GM18909 (cell line): Measurements from ENCODE around the gene TPO.
"Not testable (repeated sequence)": the region's sequence is repeated elsewhere in the genome, so short reads cannot be mapped to it uniquely, and the experiment has no call there.

ENCODE experiments used
- ATAC-seq: cut with Tn5 transposase; IDR thresholded peaks from one replicate; pipeline ENCODE4 v1.9.1; 2021; ENCODE audit warnings: mild to moderate bottlenecking; ENCODE audit not compliant: unreplicated experiment, poor library complexity

The TPO gene

DNA sequence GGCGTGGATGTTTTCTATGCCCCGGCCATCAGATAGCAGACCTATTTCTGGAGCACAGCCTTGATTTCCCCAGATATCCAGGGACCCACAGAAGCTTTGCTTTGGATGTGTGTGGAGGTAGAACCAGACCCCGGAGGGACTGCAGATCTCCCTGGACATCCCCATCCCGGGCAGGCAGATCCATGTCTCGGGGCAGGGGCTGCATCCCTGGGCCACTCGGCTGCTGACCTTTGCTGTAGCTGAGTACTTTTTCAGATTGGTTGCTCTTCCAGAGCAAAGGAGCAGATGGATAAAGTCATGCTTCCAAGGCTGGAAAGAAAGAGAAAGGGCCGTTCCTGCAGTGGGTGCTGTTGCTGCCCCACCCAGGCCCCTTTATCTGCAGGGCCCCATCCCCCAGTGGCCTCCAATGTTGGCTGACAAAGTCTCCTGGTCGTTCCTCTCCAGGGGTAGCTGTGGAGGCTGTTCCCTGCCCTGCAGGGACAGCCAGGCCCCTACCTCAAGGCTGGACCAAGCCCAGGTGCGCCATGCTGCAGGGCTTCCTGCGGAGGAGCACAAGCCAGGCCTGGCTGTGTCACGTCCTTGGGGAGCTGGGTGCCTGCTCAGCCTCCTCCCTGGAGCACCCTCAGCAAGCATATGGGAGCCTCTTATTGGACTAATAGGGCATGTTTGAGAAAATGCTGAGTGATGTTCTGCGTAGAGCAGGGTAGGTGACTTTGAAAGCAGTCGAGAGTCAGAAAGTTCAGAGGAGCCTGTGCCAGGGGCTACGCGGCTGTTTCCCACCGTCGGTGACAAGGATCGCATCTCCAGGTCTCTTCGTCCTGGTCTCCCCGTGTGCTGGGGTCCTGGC, 68.4 kb downstream of the TPO start:
- no peak for ATAC-seq

DNA sequence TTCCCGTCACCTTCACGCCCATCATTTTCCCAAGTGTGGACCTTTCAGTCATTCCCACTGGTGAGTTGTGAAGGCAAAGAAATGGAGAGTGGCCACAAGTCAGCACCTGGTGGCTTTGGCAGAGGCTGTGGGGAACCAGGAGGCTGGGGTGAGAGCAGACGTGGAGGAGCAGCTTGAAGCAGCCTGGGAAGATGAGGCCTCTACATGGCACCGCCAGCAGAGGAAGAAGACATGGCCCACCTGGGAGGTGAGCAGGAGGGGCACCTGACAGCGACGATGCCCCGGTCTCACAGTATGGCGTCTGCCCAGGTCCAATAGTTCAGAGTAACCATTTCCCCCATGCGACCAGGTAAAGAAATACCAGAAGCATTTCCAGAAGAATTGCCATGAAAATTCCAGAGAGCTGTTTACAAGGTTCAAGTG, 69.0 kb downstream of the TPO start:
- no peak for ATAC-seq

DNA sequence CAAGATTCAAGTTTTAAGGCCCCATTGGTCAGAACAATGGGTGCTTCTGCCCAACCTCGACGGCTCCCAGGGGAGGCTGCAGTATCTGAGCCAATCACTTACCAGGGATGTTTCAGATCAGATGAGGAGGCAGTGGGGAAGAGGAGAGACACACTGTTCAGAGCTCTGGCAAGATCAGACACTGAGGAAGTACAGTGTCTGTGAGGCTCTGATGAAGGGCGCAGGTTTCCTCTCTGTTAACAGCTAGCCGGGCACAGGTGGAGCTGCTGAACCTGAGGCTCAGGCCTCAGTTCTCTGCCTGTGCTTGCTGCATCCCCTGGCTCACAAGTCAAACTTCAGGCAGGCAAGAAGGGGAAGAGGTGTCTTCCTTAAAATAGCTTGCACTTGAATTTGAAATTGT, 69.7 kb downstream of the TPO start:
- no peak for ATAC-seq

DNA sequence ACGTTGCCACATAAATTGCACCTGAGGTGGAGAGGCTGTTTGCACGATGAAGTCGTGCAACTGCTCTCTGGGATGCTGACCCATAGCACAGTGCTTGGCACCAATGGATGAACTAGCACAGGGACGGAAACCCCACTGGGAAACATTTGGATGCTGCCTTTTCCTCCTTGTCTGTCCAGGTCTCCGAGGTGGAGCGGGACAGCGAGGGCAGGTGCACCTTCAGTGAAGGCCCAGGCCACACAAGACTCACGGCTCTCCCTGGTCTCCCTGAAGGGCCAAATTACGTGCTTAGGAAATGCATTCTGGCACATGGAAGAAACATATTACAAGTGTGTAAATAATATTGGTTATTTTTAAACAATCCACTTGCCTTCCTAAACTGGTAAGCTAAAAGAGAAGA, 70.3 kb downstream of the TPO start:
- ATAC-seq: no peak

DNA sequence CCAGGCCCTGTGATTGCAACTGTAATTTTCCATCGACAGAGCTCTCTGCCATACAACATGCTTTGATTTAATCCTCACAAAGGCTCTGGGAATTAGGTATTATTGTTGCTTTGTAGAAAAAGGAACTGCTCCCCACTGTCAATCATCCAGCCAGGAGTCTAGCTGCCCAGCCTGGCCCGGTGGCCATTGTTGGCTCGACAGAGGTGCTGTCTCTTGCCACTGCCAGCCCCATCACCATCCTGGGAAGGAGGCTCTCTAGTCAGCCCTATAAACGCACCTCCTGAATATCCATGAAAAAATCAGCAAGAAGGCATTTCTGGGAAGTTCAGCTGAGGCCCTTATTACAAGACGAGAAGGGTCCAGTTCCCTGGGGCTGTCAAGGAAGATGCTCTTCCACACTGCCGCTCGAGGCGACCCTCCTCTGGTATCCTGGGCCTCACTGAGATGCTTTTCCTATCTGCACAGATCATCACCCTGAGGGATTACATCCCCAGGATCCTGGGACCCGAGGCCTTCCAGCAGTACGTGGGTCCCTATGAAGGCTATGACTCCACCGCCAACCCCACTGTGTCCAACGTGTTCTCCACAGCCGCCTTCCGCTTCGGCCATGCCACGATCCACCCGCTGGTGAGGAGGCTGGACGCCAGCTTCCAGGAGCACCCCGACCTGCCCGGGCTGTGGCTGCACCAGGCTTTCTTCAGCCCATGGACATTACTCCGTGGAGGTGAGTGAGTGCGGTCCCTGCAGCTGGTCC, 71.0 kb downstream of the TPO start:
- no peak for ATAC-seq

DNA sequence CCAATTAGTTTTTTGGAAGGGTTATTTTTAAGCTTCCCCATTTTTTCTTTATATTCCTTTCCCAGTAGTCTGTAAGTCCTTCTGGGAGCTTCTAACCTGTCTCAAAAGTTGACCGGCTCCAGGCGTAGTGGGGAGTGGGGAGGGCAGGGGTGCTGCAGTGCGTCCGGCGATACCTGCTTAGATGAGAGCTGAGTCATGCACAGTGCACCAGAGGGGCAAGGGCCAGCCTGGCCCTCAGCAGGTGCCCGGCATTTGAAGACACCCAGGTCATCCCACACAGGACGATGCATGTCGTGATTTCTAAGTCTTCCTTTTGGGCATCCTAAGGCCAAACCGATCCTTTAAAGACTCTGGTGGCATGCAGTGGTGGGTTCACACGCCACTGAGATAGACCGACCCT, 73.4 kb downstream of the TPO start:
- ATAC-seq: no peak

DNA sequence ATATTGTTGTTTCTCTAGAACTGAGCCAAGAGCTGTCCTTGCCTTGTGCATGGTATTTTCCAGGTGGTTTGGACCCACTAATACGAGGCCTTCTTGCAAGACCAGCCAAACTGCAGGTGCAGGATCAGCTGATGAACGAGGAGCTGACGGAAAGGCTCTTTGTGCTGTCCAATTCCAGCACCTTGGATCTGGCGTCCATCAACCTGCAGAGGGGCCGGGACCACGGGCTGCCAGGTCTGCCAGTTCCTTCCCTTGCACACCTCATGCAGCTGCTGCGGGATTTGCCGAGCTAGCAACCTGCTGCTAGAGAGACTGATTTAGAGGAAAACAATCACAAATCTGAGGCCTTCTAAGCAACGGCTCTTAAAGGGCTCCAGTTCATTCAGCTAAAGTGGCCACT, 74.5 kb downstream of the TPO start:
- ATAC-seq: no peak

DNA sequence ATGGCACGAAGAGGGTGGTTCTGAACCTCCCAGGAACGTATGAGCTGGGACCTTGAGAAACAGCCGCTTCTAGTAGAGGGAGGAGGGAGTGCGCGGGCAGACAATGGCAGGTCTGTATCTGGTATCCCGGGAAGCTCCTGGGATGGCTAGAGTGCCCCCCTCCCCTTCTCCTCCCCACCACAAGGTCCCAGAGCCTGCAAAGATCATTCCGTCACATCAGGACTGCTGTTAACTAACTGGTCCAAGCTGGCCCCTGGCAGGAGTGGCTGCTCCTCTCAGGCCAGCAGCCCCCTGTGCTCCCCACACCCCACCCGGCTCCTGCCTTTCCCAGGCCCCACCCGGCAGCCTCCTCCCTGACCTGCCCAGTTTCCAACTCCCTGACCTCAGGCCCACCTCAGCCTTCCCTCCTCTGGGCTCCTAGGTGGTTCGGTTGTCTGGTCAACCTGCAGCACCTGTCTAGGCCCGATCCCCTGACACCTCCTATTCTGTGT, 75.0 kb downstream of the TPO start:
- no peak for ATAC-seq

DNA sequence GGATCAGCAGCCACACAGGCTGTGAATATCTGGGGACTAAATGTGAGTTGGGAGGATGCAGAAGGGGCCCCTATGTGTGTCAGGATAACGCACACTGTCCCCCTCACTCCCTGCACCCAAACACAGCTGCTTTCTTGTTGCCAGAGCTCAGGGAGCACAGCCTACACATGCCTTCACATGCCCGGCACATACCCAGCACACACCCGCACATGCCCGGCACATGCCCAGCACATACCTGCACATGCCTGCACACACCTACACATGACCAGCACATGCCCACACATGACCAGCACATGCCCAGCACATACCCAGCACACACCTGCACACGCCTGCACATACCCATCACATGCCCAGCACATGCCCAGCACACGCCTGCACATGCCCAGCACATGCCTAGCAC, 75.6 kb downstream of the TPO start:
- no peak for ATAC-seq

DNA sequence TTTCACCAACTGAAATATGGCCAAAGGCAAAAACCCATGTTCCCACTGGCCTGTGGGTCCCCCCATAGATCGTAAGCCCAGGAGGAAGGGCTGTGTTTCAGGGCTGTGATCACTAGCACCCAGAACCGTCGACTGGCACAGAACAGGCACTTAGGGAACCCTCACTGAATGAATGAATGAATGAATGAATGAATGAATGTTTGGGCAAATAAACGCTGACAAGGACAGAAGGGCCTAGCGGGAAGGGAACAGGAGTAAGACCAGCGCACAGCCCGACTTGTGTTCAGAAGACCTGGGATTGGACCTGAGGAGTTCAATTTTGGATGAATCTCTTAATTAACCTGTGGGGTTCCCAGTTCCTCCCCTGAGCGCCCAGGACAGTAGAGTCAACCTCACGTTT, 76.2 kb downstream of the TPO start:
- ATAC-seq: no peak

DNA sequence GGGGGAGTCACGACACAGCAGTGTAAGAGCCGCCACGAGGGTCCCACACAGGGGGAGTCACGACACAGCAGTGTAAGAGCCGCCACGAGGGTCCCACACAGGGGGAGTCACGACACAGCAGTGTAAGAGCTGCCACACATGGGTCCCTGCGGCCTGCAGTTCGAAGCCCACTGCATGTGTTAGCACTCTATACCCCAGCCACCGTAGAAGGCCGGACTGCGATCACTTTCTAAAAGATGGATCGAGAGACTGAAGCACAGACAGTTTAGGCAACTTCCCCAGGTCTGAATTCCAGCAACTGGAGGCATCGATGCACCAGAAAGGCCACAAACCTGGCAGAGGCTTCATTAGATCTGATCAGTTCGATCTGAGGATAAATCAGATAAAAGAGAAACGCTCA, 77.1 kb downstream of the TPO start:
- not testable (repeated sequence) for ATAC-seq

DNA sequence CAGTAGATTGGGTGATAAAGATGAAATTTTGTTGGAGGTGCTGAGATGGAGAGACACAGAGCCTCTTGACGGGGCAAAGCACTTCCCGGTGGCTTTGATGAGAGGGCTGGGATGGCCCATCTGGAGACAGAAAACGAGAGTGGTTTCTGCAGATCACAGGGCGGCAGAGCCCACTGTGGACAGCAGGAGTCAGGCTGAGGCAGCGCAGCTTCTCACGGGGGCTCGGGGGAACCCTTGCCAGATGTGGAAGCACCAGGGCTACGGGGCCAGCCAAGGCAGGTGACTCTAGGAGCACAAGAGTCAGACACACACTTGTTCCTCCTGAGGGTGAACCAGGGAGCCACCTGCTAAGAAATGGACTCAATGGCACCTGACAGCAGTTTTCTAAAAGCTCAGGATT, 78.5 kb downstream of the TPO start:
- ATAC-seq: no peak

DNA sequence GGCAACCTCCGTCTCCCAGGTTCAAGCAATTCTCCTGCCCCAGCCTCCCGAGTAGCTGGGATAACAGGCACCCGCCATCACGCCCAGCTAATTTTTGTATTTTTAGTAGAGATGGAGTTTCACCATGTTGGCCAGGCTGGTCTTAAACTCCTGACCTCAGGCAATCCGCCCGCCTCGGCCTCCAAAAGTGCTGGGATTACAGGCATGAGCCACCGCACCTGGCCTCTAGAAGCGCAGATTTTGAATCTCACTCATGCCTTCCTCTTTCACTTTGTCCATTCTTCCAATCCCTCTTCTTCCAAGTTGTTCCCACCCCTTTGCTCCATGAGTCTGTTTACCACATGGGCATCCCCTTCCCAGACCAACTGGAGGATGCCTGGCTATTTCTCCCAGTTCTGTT, 79.0 kb downstream of the TPO start:
- not testable (repeated sequence) for ATAC-seq

DNA sequence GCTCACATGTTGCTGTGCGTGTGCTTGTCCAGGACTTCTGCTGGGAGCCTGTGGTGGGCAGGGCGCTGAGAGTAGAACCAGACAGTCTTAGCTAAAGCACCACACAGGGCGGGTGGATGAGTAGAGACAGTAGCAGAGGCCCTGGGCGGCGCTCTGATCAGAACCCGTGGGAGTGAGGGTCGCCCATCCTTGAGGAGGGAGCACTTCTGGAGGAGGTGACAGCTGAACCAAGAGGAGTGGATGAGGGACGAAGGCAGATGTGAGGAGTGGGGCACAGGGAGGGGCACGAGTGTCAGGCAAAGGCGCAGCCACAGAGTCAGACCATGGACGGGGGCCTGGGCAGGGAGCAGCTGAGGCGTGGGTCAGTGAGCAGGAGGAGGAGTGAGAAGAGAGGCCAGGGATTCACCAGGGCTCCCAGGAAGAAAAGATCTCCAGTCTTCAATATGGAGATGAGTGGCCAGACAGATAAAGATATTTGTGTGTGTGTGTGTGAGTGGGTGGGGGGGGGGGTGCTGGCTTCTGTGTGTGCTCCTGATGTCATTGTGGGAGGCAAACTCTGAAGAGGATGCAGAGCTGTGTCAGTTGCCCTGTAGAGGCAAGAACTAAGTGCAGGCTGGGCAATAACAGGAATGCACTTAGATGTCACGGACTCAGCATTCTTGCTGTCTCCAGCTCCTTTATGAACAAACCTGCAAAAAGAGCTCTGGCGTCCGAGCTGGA, 79.6 kb downstream of the TPO start:
- no peak for ATAC-seq

DNA sequence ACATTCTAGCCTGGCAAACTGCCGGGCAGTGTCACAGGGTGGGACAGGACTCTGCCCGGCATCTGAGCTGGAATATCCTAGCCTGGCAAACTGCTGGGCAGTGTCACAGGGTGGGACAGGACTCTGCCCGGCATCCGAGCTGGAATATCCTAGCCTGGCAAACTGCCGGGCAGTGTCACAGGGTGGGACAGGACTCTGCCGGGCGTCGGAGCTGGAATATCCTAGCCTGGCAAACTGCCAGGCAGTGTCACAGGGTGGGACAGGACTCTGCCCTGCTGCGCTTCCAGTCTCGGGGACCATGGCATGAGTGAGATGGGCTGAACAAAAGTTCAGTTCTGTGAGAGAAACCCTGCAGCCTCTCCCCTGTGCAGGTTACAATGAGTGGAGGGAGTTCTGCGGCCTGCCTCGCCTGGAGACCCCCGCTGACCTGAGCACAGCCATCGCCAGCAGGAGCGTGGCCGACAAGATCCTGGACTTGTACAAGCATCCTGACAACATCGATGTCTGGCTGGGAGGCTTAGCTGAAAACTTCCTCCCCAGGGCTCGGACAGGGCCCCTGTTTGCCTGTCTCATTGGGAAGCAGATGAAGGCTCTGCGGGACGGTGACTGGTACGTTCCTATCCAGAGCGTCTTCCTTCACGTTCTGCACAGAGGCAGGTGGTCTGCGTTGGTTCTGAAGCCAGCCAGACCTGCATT, 80.3 kb downstream of the TPO start:
- ATAC-seq: no peak

DNA sequence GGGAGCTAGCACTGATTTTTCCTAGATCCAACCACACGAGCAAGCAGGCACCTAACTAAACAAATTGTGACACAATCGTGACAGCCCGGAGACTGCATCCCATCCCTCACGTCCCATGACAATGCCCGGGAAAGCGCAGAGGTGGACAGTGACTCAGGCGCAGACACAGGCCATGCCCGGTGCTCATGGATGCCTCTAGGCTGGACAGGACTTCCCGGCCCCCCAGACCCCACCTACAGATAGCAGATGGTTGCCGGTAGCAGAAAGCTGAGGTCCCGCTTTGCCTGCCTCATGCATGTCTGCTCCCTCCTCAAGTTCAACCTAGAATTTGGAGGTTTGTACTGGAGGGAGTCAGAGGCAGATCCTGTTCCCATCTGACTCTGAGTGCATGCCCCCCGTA, 81.0 kb downstream of the TPO start:
- no peak for ATAC-seq

DNA sequence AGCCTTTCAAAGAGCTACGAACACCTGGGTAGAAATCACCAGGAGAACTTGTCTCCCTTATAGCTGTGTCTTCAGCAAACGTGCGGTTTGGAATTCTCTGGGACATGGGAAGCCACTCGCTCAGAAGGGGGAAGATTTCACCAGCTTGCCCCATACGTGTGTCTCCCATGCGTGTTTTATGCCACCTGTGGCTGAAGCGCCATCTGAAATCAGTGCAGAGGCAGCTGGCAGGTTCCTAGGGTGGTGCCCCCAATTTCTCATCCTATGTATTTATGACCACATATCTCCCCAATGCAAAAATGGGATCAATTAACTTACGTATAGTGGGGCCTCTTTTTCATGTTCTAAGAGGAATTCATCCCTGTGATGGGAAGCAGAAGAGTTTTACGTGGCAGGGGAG, 81.6 kb downstream of the TPO start:
- ATAC-seq: no peak

DNA sequence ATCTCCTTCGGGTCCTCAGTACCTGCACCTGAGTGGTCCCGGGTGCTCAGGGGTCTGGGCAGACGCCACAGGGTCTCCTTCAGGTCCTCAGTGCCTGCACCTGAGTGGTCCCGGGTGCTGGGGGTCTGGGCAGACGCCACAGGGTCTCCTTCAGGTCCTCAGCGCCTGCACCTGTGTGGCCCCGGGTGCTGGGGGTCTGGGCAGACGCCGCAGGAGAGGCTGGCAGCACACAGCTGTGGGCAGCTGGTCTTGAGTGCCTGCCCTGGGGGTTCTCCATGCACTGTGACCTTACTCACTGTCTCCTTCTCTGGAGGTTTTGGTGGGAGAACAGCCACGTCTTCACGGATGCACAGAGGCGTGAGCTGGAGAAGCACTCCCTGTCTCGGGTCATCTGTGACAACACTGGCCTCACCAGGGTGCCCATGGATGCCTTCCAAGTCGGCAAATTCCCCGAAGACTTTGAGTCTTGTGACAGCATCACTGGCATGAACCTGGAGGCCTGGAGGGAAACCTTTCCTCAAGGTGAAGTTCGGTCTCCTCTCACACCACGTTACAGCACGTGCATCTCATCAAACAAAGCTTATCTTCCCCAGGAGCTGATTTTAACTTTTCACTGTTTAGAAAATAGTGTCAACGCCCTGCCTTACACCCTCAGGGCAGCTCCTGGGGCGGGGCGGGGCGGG, 82.6 kb downstream of the TPO start:
- no peak for ATAC-seq

DNA sequence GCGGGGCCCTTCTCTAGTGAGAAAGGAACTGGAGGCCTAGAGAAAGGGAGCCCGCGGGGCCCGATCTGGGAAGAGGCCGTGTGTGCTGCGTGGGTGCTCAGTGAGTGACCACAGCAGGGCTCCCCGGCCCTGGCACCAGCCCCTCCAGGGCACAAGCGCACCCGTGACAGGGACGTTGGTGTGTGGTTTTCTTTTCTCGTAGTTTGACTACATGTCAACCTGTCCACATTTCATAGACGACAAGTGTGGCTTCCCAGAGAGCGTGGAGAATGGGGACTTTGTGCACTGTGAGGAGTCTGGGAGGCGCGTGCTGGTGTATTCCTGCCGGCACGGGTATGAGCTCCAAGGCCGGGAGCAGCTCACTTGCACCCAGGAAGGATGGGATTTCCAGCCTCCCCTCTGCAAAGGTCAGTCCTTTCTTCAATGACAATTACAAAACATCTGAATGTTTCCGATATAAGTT, 83.1 kb downstream of the TPO start:
- ATAC-seq: no peak

DNA sequence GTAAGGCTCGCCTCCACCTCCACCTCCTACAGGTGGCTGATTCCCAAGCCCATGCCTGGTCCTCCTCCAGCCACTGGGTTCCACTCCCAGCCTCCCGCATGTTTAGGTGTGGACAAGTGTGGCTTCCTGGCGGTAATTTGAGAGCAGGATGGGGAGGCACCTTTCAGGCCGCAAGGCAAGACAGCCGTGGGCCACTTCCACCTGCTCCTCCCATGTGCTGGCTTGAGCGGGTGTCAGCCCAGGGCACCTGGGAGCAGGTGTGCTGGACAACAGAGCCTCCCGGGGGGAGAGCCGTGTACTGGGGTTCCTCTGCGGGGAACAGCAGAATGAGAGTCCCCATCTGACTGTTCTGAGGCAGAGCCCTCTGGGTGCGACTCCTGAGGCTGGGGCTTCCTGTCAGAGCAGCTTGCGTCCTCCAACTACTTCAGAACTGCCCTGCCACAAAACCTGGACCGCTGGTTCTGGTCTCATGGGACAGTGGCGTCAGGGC, 83.9 kb downstream of the TPO start:
- ATAC-seq: no peak
